ENCODE measurements around the gene TSC22D2.

TSC22D2 gene

GRCh38 chr3:150419959-150420358, 11.9 kb downstream of the TSC22D2 start:
- TF ChIP-seq NFIC (IDR thresholded peaks at IDR 0.05) = no peak
- no peak for TF ChIP-seq EGR1 (IDR thresholded peaks at IDR 0.05)
- TF ChIP-seq EP300 (IDR thresholded peaks at IDR 0.05; ENCODE audit: borderline replicate concordance) = no peak
- no peak for TF ChIP-seq TEAD4 (IDR thresholded peaks at IDR 0.05)
- no peak for TF ChIP-seq FOXM1 (IDR thresholded peaks at IDR 0.05; ENCODE audit: borderline replicate concordance, low read depth)
- no peak for TF ChIP-seq ZBTB7A (IDR thresholded peaks at IDR 0.05; ENCODE audit: low read depth)
- TF ChIP-seq RAD21 (IDR thresholded peaks at IDR 0.05; ENCODE audit: low read depth) = no peak
- TF ChIP-seq MAX (IDR thresholded peaks at IDR 0.05) = no peak
- TF ChIP-seq CREB1 (IDR thresholded peaks at IDR 0.05; ENCODE audit: low read depth) = no peak
- TF ChIP-seq, protein P1, sequence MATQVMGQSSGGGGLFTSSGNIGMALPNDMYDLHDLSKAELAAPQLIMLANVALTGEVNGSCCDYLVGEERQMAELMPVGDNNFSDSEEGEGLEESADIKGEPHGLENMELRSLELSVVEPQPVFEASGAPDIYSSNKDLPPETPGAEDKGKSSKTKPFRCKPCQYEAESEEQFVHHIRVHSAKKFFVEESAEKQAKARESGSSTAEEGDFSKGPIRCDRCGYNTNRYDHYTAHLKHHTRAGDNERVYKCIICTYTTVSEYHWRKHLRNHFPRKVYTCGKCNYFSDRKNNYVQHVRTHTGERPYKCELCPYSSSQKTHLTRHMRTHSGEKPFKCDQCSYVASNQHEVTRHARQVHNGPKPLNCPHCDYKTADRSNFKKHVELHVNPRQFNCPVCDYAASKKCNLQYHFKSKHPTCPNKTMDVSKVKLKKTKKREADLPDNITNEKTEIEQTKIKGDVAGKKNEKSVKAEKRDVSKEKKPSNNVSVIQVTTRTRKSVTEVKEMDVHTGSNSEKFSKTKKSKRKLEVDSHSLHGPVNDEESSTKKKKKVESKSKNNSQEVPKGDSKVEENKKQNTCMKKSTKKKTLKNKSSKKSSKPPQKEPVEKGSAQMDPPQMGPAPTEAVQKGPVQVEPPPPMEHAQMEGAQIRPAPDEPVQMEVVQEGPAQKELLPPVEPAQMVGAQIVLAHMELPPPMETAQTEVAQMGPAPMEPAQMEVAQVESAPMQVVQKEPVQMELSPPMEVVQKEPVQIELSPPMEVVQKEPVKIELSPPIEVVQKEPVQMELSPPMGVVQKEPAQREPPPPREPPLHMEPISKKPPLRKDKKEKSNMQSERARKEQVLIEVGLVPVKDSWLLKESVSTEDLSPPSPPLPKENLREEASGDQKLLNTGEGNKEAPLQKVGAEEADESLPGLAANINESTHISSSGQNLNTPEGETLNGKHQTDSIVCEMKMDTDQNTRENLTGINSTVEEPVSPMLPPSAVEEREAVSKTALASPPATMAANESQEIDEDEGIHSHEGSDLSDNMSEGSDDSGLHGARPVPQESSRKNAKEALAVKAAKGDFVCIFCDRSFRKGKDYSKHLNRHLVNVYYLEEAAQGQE (IDR thresholded peaks at IDR 0.05; ENCODE audit: low read depth) = no peak
- TF ChIP-seq TCF12 (IDR thresholded peaks at IDR 0.05; ENCODE audit: low read depth) = no peak
- no peak for TF ChIP-seq TAF1 (IDR thresholded peaks at IDR 0.05; ENCODE audit: low read depth)
- TF ChIP-seq CEBPB (IDR thresholded peaks at IDR 0.05) = no peak
- TF ChIP-seq, protein P2, sequence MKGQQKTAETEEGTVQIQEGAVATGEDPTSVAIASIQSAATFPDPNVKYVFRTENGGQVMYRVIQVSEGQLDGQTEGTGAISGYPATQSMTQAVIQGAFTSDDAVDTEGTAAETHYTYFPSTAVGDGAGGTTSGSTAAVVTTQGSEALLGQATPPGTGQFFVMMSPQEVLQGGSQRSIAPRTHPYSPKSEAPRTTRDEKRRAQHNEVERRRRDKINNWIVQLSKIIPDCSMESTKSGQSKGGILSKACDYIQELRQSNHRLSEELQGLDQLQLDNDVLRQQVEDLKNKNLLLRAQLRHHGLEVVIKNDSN (IDR thresholded peaks at IDR 0.05) = no peak

GRCh38 chr3:150421256-150421655, 13.2 kb downstream of the TSC22D2 start:
- TF ChIP-seq TEAD4 (IDR thresholded peaks at IDR 0.05) (no peak), FOXM1 (IDR thresholded peaks at IDR 0.05; ENCODE audit: borderline replicate concordance, low read depth) (no peak), EP300 (IDR thresholded peaks at IDR 0.05; ENCODE audit: borderline replicate concordance) (no peak), EGR1 (IDR thresholded peaks at IDR 0.05) (no peak), TCF12 (IDR thresholded peaks at IDR 0.05; ENCODE audit: low read depth) (no peak), TAF1 (IDR thresholded peaks at IDR 0.05; ENCODE audit: low read depth) (no peak), NFIC (IDR thresholded peaks at IDR 0.05) (no peak), CEBPB (IDR thresholded peaks at IDR 0.05) (no peak), RAD21 (IDR thresholded peaks at IDR 0.05; ENCODE audit: low read depth) (no peak), CREB1 (IDR thresholded peaks at IDR 0.05; ENCODE audit: low read depth) (no peak), ZBTB7A (IDR thresholded peaks at IDR 0.05; ENCODE audit: low read depth) (no peak), YY1 (IDR thresholded peaks at IDR 0.05; ENCODE audit: low read depth) (no peak), MAX (IDR thresholded peaks at IDR 0.05) (no peak)
- TF ChIP-seq, protein P2 (IDR thresholded peaks at IDR 0.05) = no peak
- TF ChIP-seq, protein P1 (IDR thresholded peaks at IDR 0.05; ENCODE audit: low read depth) = no peak

DNA sequence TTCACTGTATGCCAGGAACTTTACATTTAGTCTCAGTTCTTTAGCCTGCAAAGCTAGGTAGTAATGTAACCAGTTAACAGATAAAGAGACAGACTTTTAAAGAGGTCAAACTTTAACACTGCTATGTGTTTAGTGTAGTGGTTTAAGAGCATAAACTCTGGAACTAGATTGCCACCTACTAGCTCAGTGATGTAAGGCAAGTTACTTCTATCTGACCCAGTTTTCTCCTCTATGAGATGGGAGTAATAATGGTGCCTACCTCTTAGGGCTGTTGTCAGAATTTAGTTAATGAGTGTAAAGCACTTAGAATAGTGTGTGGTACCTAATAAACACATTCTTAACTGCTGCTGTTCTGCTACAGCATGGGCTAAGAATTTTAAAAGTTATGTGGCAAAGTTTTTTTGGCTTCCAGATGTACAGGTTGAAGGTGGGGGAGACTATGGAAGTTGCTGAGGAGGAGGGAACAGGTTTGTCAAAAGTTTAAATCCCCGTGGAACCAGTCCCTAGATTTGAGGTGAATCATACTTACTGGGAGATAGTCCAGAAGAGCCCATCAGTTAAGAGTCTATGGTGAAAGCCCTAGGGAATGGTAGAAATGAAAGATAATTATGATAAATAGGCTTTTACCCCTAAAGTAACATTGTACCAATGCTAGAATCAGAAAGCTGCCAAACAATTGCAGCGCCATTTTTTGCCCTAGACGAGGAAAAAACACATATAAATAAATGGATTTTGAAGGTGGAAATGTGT, 13.9 kb downstream of the TSC22D2 start:
- no peak for TF ChIP-seq MAX (IDR thresholded peaks at IDR 0.05)

- TF ChIP-seq RAD21 (IDR thresholded peaks at IDR 0.05; ENCODE audit: low read depth) (no peak), FOXM1 (IDR thresholded peaks at IDR 0.05; ENCODE audit: borderline replicate concordance, low read depth) (no peak), EP300 (IDR thresholded peaks at IDR 0.05; ENCODE audit: borderline replicate concordance) (no peak), NFIC (IDR thresholded peaks at IDR 0.05) (no peak), MAX (IDR thresholded peaks at IDR 0.05) (no peak), EGR1 (IDR thresholded peaks at IDR 0.05) (no peak), CEBPB (IDR thresholded peaks at IDR 0.05) (no peak)
- TF ChIP-seq, protein P1 (IDR thresholded peaks at IDR 0.05; ENCODE audit: low read depth) = no peak
- TF ChIP-seq, protein P2 (IDR thresholded peaks at IDR 0.05) = no peak
These were observed 14.8 kb downstream of the TSC22D2 start for GRCh38 chr3:150422907-150423306.
